EL (cell line): Measurements from ENCODE around the gene PAX8.
A peak's percentile ranks its signal among the peaks of the same experiment; 100 is the strongest.
"Not testable (repeated sequence)": the region's sequence is repeated elsewhere in the genome, so short reads cannot be mapped to it uniquely, and the experiment has no call there.

Experiments
- DNase-seq: peaks from one replicate; pipeline ENCODE4 v3.0.0-alpha.2; 2016

The PAX8 gene

GRCh38 chr2:113278742-113279139 is at the start of gene PAX8:
PAX8 (minus strand) TSS chr2:113278921; CDS start chr2:113278394, 527 bp downstream.
- DNase-seq = no peak

- no peak for DNase-seq
These were observed 49.3 kb upstream of the PAX8 start for GRCh38 chr2:113328043-113328442.

GRCh38 chr2:113325161-113325731 is 46.5 kb upstream of the PAX8 start:
- DNase-seq = not testable (repeated sequence)

GRCh38 chr2:113324684-113325160 is 46.0 kb upstream of the PAX8 start:
- DNase-seq = peak; percentile 74

- not testable (repeated sequence) for DNase-seq
These were observed 44.4 kb upstream of the PAX8 start for GRCh38 chr2:113323129-113323528.

GRCh38 chr2:113320106-113320505 is 41.4 kb upstream of the PAX8 start:
- DNase-seq = not testable (repeated sequence)

- not testable (repeated sequence) for DNase-seq
These were observed 40.2 kb upstream of the PAX8 start for GRCh38 chr2:113318941-113319340.

- DNase-seq = no peak
These were observed 37.4 kb upstream of the PAX8 start for GRCh38 chr2:113316085-113316484.

GRCh38 chr2:113314663-113315062 is 35.9 kb upstream of the PAX8 start:
- not testable (repeated sequence) for DNase-seq

- DNase-seq = not testable (repeated sequence)
These were observed 35.5 kb upstream of the PAX8 start for GRCh38 chr2:113314176-113314575.

GRCh38 chr2:113311781-113312180 is 33.1 kb upstream of the PAX8 start:
- not testable (repeated sequence) for DNase-seq

- not testable (repeated sequence) for DNase-seq
These were observed 32.5 kb upstream of the PAX8 start for GRCh38 chr2:113311191-113311590.

GRCh38 chr2:113309655-113310387 is 31.1 kb upstream of the PAX8 start:
- DNase-seq = peak; percentile 5

GRCh38 chr2:113308784-113309183 is 30.1 kb upstream of the PAX8 start:
- not testable (repeated sequence) for DNase-seq

- DNase-seq = not testable (repeated sequence)
These were observed 27.5 kb upstream of the PAX8 start for GRCh38 chr2:113306207-113306606.

- DNase-seq = not testable (repeated sequence)
These were observed 27.0 kb upstream of the PAX8 start for GRCh38 chr2:113305749-113306148.

GRCh38 chr2:113305146-113305545 is 26.4 kb upstream of the PAX8 start:
- DNase-seq = no peak

GRCh38 chr2:113304702-113305101 is 26.0 kb upstream of the PAX8 start:
- no peak for DNase-seq

GRCh38 chr2:113302216-113302980 is 23.7 kb upstream of the PAX8 start:
- DNase-seq = not testable (repeated sequence)

GRCh38 chr2:113300281-113300680 is 21.6 kb upstream of the PAX8 start:
- no peak for DNase-seq

- DNase-seq = no peak
These were observed 19.5 kb upstream of the PAX8 start for GRCh38 chr2:113298176-113298575.

GRCh38 chr2:113297590-113297989 is 18.9 kb upstream of the PAX8 start:
- not testable (repeated sequence) for DNase-seq

- DNase-seq = no peak
These were observed 12.5 kb upstream of the PAX8 start for GRCh38 chr2:113291191-113291590.
